ENCODE results near the gene CAMK2D. TPM values are rescaled to one million over a fixed set of nuclear protein-coding genes. Genes with fewer than 3 reads are reported as not detected.

Gene CAMK2D
- total RNA-seq, 2 experiments from 2014 or later, result 33.6 to 43.1 TPM

- Mint-ChIP-seq H3K9me3 (ENCODE audit: low read depth) (no peaks in the 10 kb centered on the region), H3K27me3 (peaks cover 3% of the 10 kb centered on the region), H3K4me3 (peak overlapping the region; percentile 89), H3K27ac (peak overlapping the region; percentile 100), H3K36me3 (peaks cover 20% of the 10 kb centered on the region), H3K4me1 (peaks cover 49% of the 10 kb centered on the region)
- DNase-seq (no peak), ATAC-seq (no peak)
- CTCF ChIA-PET, result interaction anchor here (1.2 to 3.0 kb wide), 5 partner anchors 70 to 212 kb away, joined by 3 to 17 read pairs (median 6); no protein-coding TSS in a partner anchor
Measured at GRCh38 chr4:113759696-113760093, 1.8 kb downstream of the CAMK2D start.

GRCh38 chr4:113758372-113758771, 3.2 kb downstream of the CAMK2D start:
- H3K9me3 Mint-ChIP-seq (ENCODE audit: low read depth), result no peaks in the 10 kb centered on the region
- H3K27me3 Mint-ChIP-seq, result peaks cover 3% of the 10 kb centered on the region
- ATAC-seq, result no peak
- DNase-seq, result no peak
- peak overlapping the region; percentile 89 for H3K4me3 Mint-ChIP-seq
- H3K27ac Mint-ChIP-seq, result peak overlapping the region; percentile 76
- CTCF ChIA-PET, result interaction anchor here (1.7 to 3.0 kb wide), 2 partner anchors 69 to 211 kb away, joined by 6 to 17 read pairs; no protein-coding TSS in a partner anchor
- peaks cover 45% of the 10 kb centered on the region for H3K4me1 Mint-ChIP-seq
- peaks cover 22% of the 10 kb centered on the region for H3K36me3 Mint-ChIP-seq

- Mint-ChIP-seq H3K9me3 (ENCODE audit: low read depth) (no peaks in the 10 kb centered on the region), H3K4me1 (peaks cover 40% of the 10 kb centered on the region), H3K36me3 (peaks cover 26% of the 10 kb centered on the region), H3K27me3 (peaks cover 2% of the 10 kb centered on the region), H3K27ac (peak overlapping the region; percentile 66), H3K4me3 (peak overlapping the region; percentile 89)
- no peak for DNase-seq
- ATAC-seq, result no peak
- CTCF ChIA-PET, result no interaction called here
Measured at GRCh38 chr4:113757486-113757885, 4.1 kb downstream of the CAMK2D start.

DNA sequence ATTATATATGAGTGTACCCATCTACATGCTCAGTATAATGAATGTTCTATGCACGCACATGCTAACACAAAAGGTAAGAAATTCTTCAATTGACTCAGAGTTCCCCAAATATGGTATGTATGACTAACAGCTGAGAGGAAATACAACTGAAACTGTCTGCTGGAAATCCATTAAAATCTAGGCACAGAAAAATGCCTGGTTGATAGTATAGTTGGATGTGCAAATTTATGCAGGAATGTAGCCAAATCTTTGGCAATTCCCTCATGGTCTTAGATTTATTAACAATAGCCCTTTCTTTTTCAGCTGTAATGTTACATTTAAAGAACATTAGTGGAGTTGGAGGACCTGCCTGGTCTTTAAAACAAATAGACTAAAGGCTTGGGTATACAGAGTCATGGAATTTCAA, 5.5 kb downstream of the CAMK2D start:
- Mint-ChIP-seq H3K4me1 (peaks cover 40% of the 10 kb centered on the region), H3K9me3 (ENCODE audit: low read depth) (no peaks in the 10 kb centered on the region), H3K4me3 (no peak overlapping the region), H3K27ac (peak overlapping the region; percentile 75), H3K27me3 (no peaks in the 10 kb centered on the region), H3K36me3 (peaks cover 31% of the 10 kb centered on the region)
- CTCF ChIA-PET, result no interaction called here
- peak; percentile 72 for ATAC-seq
- no peak for DNase-seq

GRCh38 chr4:113750734-113751133, 10.8 kb downstream of the CAMK2D start:
- ATAC-seq (no peak), DNase-seq (no peak)
- H3K27me3 Mint-ChIP-seq, result no peaks in the 10 kb centered on the region
- H3K27ac Mint-ChIP-seq, result no peak overlapping the region
- H3K9me3 Mint-ChIP-seq (ENCODE audit: low read depth), result no peaks in the 10 kb centered on the region
- H3K36me3 Mint-ChIP-seq, result peaks cover 44% of the 10 kb centered on the region
- peaks cover 18% of the 10 kb centered on the region for H3K4me1 Mint-ChIP-seq
- CTCF ChIA-PET, result no interaction called here
- H3K4me3 Mint-ChIP-seq, result no peak overlapping the region

DNA sequence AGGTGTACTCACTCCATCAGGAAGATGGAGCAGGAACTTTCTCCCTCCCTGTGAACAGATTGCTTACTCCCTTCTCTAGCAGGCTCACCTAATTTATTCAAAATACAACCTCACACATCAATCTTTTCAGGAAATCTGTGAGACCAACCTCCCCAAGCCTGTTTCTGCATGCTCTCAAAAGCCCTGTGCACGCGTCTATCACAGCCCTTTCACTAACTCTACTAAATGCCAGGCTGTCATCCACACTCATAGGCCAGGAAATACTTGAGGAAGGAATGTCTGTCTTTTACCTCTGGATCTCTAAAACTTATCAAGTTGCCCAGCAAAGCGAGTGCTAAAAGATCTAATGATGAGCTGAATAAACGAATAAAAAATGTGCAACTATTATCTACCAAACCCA, 11.2 kb downstream of the CAMK2D start:
- no peaks in the 10 kb centered on the region for H3K27me3 Mint-ChIP-seq
- H3K4me1 Mint-ChIP-seq, result peaks cover 15% of the 10 kb centered on the region
- H3K4me3 Mint-ChIP-seq, result no peak overlapping the region
- H3K27ac Mint-ChIP-seq, result no peak overlapping the region
- ATAC-seq, result no peak
- no peaks in the 10 kb centered on the region for H3K9me3 Mint-ChIP-seq (ENCODE audit: low read depth)
- no peak for DNase-seq
- H3K36me3 Mint-ChIP-seq, result peaks cover 45% of the 10 kb centered on the region
- CTCF ChIA-PET, result no interaction called here

GRCh38 chr4:113749178-113749577, 12.4 kb downstream of the CAMK2D start:
- no peak overlapping the region for H3K27ac Mint-ChIP-seq
- H3K4me3 Mint-ChIP-seq, result no peak overlapping the region
- DNase-seq, result no peak
- ATAC-seq, result no peak
- H3K9me3 Mint-ChIP-seq (ENCODE audit: low read depth), result no peaks in the 10 kb centered on the region
- peaks cover 40% of the 10 kb centered on the region for H3K36me3 Mint-ChIP-seq
- H3K27me3 Mint-ChIP-seq, result no peaks in the 10 kb centered on the region
- peaks cover 11% of the 10 kb centered on the region for H3K4me1 Mint-ChIP-seq
- CTCF ChIA-PET, result interaction anchor here (0.8 kb wide), 1 partner anchor 12 kb away, joined by 3 read pairs; no protein-coding TSS in a partner anchor

GRCh38 chr4:113747949-113748348, 13.6 kb downstream of the CAMK2D start:
- Mint-ChIP-seq H3K36me3 (peaks cover 40% of the 10 kb centered on the region), H3K27ac (no peak overlapping the region), H3K4me3 (no peak overlapping the region), H3K27me3 (no peaks in the 10 kb centered on the region), H3K4me1 (peaks cover 11% of the 10 kb centered on the region), H3K9me3 (ENCODE audit: low read depth) (no peaks in the 10 kb centered on the region)
- no peak for ATAC-seq
- no peak for DNase-seq
- CTCF ChIA-PET, result no interaction called here

- ATAC-seq, result no peak
- CTCF ChIA-PET, result no interaction called here
- DNase-seq, result no peak
- peaks cover 3% of the 10 kb centered on the region for H3K9me3 Mint-ChIP-seq (ENCODE audit: low read depth)
- H3K4me1 Mint-ChIP-seq, result peaks cover 10% of the 10 kb centered on the region
- H3K27ac Mint-ChIP-seq, result no peak overlapping the region
- H3K27me3 Mint-ChIP-seq, result no peaks in the 10 kb centered on the region
- no peak overlapping the region for H3K4me3 Mint-ChIP-seq
- H3K36me3 Mint-ChIP-seq, result peaks cover 38% of the 10 kb centered on the region
Measured at GRCh38 chr4:113745711-113746110, 15.8 kb downstream of the CAMK2D start.

GRCh38 chr4:113744667-113745240, 16.8 kb downstream of the CAMK2D start:
- CTCF ChIA-PET, result no interaction called here
- H3K27ac Mint-ChIP-seq, result no peak overlapping the region
- DNase-seq (no peak), ATAC-seq (no peak)
- H3K27me3 Mint-ChIP-seq, result no peaks in the 10 kb centered on the region
- H3K4me1 Mint-ChIP-seq, result peaks cover 15% of the 10 kb centered on the region
- no peak overlapping the region for H3K4me3 Mint-ChIP-seq
- peaks cover 3% of the 10 kb centered on the region for H3K9me3 Mint-ChIP-seq (ENCODE audit: low read depth)
- H3K36me3 Mint-ChIP-seq, result peaks cover 36% of the 10 kb centered on the region

DNA sequence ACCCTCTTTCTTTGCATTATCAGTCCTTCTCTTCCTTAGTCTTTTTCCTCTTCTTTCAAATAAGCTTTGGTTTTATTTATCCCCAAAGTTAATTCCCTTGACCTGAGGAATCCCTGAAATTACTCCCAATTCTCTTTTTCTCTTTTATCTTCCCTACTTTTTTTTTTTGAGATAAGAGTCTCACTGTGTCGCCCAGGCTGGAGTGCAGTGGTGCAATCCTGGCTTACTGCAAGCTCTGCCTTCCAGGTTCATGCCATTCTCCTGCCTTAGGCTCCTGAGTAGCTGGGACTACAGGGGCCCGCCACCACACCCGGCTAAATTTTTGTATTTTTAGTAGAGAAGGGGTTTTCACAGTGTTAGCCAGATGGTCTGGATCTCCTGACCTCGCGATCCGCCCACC, 17.8 kb downstream of the CAMK2D start:
- no peak for DNase-seq
- Mint-ChIP-seq H3K9me3 (ENCODE audit: low read depth) (peaks cover 3% of the 10 kb centered on the region), H3K27me3 (no peaks in the 10 kb centered on the region), H3K27ac (no peak overlapping the region), H3K4me1 (peaks cover 25% of the 10 kb centered on the region), H3K4me3 (no peak overlapping the region), H3K36me3 (peaks cover 44% of the 10 kb centered on the region)
- CTCF ChIA-PET, result no interaction called here
- no peak for ATAC-seq

DNA sequence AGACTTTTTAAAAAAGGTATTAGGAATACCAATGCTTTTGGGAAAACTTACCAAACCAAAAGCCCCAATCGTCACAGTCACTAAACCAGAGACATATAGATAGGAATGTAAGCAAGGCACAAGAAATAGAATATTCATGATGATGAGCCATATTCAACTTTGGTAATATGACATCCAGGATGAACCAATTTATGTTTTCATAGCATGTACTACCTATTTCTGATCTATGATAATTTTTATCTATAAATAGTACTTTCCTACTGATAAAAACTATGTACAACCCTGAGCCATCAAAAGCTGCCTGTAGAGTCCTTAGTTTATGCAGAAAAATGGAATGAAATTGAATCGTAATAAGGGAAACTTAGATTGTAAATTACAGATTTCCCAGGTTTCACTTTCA, 18.9 kb downstream of the CAMK2D start:
- Mint-ChIP-seq H3K27me3 (no peaks in the 10 kb centered on the region), H3K36me3 (peaks cover 39% of the 10 kb centered on the region), H3K9me3 (ENCODE audit: low read depth) (peaks cover 3% of the 10 kb centered on the region), H3K27ac (no peak overlapping the region), H3K4me1 (peaks cover 25% of the 10 kb centered on the region), H3K4me3 (no peak overlapping the region)
- ATAC-seq (no peak), DNase-seq (no peak)
- CTCF ChIA-PET, result interaction anchor here (1.1 kb wide), 1 partner anchor 14 kb away, joined by 3 read pairs; no protein-coding TSS in a partner anchor

DNA sequence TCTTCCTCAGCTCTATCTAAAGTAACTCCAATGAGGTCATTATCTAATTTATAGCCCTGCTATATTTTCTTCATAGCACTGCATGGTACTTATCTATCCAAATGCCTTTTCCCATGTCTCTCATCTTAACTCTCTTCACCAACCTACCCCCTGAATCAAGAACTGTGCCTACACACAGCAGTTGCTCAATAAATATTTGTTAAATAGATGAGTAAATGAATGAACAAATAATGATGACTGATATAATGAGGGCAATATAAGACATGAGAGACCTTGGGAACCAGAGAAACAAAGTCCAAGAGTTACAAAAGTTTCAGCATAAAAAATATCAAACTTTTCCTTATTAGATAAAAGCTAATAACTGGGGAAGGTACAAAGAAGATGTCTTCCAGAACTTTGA, 19.6 kb downstream of the CAMK2D start:
- Mint-ChIP-seq H3K27ac (no peak overlapping the region), H3K4me3 (no peak overlapping the region), H3K9me3 (ENCODE audit: low read depth) (peaks cover 3% of the 10 kb centered on the region), H3K27me3 (no peaks in the 10 kb centered on the region), H3K4me1 (peaks cover 27% of the 10 kb centered on the region), H3K36me3 (peaks cover 38% of the 10 kb centered on the region)
- DNase-seq (no peak), ATAC-seq (no peak)
- CTCF ChIA-PET, result interaction anchor here (1.1 kb wide), 1 partner anchor 14 kb away, joined by 3 read pairs; no protein-coding TSS in a partner anchor

- H3K9me3 Mint-ChIP-seq (ENCODE audit: low read depth), result peaks cover 6% of the 10 kb centered on the region
- no peak overlapping the region for H3K27ac Mint-ChIP-seq
- CTCF ChIA-PET, result no interaction called here
- ATAC-seq (no peak), DNase-seq (no peak)
- H3K4me1 Mint-ChIP-seq, result peaks cover 27% of the 10 kb centered on the region
- H3K36me3 Mint-ChIP-seq, result peaks cover 42% of the 10 kb centered on the region
- H3K4me3 Mint-ChIP-seq, result no peak overlapping the region
- no peaks in the 10 kb centered on the region for H3K27me3 Mint-ChIP-seq
Measured at GRCh38 chr4:113740857-113741379, 20.6 kb downstream of the CAMK2D start.

All from activated CD8-positive, alpha-beta memory T cell treated with anti-CD3 and anti-CD28 coated beads, Interleukin-2, amount 10 ng/mL, durations not matched to agents 7 days and 5 days (primary cell).